T1000 (cell line): Measurements from ENCODE around the gene LPAR5.

Experiments used
- DNase-seq: peaks from one replicate; lab custom pipeline; 2025; ENCODE audit warnings: mixed read lengths; lab: John Stamatoyannopoulos, UW

Gene LPAR5

DNA sequence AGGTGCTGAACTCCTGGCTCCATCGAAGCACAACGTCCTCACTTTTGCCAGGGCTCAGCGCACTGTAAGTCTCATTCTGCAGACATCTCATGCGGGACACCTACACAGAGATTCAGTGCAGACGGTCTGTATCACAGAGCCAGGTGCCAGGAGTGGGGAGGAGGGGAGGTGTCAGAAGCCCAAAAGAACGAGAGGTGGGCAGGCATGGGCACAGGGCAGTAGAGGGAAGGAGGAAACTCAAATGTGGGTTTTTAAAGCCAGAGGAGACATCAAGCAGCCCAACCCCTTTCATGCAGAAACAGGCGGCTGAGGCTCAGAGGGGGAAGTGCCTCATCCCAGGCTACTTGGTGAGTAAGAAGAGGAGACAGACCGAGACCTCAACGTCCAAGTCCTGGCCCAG lies 2.5 kb upstream of the LPAR5 start:
- no peak for DNase-seq

DNA sequence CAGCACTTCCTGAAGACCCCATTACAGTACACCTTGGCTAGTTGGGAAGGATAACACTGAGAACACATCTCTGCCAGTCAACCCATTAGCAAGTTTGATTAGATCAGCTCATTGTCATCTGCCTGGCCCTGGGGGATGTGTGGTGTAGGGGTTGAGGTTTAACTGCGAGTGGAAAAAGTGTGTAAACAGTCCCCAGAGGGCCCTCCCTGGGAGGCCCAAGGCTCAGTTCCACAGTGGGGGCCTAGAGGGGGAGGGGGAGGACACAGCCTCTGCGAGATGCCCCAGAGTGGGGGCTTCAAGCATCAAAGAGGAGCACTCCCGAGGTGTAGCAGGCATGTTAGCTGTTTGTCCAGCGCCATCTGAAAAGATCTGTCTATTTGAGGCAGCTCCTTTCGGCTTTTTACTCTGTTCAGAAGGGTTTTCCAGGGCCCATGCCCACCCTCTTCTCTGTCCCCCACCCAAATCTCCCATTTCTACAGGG lies 344 bp downstream of the LPAR5 start:
- peak; percentile 36 for DNase-seq

DNA sequence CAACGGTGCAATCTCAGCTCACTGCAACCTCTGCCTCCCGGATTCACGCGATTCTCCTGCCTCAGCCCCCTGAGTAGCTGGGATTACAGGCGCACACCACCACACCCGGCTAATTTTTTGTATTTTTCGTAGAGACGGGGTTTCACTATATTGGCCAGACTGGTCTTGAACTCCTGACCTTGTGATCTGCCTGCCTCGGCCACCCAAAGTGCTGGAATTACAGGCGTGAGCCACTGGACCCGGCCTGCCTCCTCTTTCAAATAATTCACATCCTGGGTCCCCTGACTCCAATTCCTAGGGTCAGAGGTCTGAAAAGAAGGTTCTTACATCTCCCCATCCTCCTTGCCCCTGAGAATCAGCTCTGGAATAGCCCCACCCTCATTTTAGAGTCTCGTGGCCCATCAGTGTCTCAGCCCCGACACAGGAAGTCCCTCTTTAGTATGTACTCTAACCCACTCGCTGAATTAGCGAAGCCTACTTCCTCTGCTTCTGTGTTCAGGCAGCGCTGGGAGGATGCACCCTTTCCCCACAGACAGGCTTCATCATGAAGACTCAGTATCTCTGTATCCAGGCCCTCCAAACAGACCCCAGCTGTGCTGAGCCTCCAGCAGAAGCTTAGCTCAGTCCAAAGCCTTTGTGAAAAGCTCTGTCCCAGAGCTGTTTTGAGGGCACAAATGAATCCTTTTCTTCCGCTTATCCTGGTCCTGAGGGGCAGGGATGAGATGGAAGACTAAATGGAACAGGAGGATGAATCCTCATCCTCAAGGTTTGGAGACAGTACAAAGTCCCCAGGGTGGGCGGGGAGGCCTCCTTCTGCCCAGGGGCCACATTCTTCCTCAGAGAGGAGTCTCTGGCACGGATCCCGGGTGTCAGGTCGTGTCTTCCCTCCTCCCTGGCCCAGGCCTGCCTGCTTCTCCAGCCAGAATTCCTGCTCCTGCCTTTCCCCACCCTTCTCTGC lies 3.5 kb downstream of the LPAR5 start:
- no peak for DNase-seq

DNA sequence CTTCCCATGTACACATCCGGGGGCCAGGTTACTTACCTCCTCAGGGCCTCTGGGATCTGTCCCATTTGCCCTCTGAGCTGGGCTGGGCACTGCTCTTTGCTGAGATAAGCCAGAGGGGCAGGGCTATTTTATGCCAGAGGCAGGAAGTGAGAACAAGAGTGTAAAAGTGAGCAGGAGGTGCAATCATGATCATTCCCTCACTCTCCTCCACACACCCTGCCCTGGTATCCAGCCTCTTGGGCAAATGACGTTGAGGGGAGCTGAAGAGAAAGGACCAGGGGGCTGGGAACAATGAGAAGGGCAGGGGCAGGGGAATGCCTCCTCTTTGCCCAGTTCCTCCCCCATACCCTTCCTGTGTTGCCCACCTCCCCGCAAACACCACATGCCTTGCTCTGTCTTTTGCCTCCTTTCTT lies 4.2 kb downstream of the LPAR5 start:
- DNase-seq, result no peak

DNA sequence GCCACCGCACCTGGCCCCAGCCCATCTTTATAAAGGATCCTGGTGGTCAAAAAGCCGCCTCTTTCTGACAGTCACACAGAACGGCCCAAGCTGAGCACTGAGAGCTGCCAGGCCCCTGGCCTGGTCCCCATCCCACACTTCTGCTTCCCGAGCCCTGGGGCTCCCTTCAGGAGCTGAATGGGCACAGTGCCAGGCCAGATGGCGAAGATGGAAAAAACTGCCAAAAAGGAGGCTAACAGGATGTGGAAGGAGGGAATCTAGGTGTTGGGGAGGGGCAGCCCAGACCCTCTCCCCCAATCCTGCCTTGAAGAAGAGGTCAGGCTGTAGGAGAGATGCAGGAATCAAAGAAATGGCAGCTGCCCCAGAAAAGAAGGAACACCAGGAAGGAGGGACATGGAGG lies 5.0 kb downstream of the LPAR5 start:
- DNase-seq, result no peak

DNA sequence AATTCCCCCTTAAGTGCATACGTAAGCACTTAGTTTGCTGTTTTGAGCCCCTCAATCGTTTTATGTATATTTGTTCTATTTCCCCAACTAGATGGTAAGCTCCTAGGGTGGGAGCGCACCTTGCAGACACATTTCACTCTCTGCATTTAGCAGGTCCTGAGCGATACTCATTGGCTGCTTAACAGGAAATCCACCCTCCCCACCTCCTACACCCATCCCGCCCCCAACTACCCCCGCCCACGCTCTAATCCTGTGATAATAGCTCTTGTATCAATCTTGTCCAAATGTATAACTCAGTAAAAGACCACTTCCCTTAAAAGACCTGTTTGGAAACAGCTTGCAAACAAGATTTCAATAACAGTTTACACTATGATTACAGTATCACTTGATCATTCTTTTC lies 8.1 kb downstream of the LPAR5 start:
- no peak for DNase-seq

DNA sequence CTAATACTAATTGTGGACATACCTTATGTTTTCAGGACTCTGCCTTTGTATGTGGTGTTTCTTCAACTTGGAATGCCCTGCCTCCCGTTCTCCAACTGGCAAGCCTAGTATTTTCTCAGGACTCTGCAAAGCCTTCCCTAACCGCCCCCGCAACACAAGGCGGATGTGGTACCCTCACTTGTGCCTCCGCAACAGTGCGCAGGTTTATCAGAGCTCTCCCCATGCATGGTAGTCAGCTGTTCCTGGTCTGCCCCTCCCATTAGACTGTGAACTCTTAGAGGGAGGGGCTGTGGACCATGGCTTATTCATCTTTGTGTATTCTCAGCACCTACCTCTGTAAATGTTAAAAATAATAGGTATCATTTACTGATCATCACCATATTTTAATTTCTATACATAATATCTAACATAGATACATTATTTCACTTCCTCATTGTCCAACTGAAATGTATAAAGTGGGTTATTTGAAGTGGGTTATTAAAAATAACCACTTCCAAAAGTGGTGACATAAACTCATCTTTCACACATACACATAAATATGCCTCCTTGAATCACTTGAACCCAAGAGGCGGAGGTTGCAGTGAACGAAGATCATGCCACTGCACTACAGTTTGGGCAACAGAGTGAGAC lies 9.0 kb downstream of the LPAR5 start:
- DNase-seq, result no peak

DNA sequence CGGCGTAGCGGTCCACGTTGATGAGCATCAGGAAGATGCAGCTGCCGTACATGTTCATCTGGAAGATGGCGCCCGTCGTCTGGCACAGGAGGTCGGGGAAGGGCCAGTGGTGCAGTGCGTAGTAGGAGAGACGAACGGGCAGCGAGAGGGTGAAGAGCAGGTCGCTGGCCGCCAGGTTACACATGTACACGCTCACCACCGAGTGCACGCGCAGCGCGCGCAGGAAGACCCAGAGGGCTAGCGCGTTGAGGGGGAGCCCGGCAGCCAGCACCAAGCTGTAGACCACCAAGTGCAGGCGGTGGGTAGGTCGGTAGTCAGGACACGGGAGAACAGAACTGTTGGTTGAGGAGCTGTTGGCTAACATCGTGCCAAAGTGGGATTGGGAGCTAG lies 14.9 kb downstream of the LPAR5 start:
- DNase-seq, result no peak

DNA sequence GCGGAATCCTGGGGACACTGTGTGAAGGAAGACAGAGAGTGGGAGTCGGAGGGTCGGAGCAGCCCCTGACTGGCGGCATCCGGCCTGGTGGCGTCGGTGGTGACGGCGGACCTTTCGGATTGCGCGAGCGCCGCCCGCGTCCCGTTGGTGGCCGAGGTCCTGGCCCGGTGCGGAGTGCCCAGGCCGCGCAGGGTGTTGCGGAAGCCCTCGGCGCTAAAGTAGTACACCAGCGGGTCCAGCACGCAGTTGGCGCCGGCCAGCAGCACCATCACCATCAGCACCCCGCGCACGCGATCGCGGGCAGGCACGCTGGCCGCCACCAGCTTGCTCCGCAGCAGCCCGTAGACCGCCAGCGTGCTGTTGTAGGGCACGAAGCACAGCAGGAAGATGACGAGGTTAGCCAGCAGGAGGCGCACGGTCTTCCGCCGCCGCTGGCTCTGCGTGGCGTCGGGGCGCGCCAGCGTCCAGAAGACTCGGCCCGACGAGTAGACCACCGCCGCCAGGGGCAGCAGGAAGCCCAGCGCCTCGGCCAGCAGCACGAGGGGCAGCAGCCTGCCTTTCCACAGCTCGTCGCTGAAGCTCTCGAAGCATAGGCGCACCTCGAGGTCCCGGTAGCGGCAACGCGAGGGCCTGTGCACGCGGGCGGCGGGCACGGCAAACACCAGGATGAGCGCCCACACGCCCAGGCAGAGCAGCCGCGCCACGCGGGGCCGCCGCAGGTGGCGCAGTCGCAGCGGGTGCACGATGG lies 15.4 kb downstream of the LPAR5 start:
- no peak for DNase-seq

DNA sequence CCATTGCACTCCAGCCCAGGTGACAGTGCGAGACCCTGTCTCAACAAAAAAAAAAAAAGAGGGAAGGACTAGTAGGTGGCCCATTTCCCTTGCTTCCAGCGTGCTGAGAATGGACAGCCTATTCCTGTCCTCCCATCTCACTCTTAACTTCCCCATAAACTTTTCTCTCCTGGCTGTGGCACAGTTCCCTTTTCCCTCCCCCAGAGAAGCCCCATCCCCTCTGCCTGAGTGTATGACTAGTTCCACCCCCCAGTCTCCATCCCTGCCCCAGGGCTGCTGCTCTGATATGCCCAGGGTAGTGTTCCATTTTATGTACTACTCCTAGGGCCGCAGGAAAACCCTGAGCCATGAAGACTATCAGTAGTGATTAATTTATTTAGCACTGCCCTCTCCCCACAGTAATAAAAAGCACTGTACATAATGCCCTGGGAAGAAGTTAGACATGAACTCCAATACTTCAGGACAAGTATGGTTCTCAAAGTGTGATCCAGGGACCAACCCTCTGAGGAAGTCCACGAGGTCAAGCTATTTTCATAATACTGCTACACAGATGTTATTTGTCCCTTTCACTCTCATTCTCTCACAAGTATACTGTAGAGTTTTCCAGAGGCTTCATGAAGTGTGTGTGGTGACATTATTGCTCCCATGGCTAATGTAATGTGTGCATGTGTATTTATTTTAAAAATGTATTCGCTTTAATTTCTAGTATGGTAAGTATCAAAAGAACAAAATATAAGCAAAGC lies 17.1 kb downstream of the LPAR5 start:
- no peak for DNase-seq

DNA sequence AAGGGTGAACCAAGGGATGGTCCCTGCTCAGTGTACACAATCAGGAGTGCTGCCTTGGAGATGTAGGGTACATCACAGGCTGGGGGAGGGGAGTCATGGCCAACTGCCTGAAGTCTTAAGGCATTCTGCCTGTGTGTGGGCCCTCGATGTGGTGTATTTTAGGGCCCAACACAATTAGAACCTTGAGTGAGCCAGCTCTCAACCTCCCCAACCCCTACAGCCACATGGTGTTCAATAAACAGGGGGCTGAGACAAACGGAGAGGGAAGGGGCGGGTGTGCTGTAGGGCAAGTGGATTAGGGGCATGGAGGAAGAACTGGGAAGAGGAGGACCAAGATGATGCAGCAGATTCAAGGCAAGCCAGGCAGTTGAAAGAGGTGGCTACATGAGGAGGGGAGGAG lies 20.0 kb downstream of the LPAR5 start:
- no peak for DNase-seq

DNA sequence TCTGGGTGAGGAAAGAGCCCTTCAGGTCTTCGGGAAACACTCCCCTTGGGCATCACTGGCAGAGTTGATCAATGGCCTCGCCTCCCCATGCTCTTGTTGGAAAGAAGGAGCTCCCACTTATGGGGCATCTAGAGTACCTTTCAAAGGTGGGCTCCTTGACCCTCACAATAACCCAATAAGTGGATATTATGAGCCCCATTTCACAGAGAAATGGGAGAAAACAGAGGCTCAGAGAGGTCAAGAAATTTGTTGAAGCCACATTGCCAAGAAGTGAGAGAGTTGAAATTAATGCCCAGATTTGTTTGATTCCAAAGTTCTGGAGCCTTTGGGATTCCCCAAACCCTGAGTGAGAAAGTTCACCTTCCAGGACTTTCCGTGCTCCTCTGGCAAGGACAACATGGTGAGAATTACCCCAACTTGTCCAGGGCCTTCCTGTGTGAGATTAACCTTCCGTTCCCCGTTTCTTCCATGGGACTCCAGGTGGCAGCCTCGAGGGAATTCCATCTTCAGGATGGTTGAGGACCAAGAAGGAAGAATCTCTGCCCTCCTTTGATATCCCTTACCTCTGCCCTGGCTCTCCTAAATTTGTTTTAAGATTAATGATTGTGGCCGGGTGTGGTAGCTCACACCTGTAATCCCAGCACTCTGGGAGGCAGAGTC lies 21.1 kb downstream of the LPAR5 start:
- DNase-seq, result no peak

DNA sequence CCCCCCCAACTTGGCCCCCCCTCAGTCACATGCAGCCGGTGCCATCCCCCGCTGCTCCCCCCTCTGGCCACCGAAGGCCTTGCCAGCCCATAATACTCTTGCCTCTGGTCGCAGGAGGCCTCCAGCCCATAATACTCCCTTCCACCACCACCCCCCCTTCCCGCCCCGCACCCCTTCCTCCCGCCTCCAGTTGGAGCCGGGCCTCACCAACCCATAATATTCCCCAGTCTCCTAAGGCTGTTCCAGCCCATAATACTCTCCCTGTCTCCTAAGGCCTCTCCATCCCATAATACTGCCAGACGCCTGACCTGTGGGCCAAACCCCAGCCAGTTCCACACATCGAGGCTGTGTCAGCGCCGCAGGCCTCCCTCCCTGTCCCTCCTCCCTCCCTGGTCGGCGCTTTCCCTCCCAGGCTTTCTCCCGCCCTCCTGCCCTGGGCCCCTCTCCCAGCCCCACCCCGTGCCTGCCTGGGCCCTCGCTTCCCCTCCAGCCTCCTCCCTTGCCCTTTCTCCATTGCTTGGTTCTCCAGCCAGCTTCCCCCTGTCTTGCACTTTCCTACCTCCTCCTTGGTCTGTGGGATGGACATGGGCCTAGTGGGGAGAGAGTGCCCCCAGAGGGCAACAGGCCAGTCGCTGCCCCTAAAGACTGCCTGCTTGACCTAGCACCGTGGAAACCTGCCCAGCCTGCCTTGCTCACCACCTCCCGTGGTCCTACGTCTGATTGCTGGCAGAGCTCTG lies 21.8 kb downstream of the LPAR5 start:
- DNase-seq, result peak; percentile 90

DNA sequence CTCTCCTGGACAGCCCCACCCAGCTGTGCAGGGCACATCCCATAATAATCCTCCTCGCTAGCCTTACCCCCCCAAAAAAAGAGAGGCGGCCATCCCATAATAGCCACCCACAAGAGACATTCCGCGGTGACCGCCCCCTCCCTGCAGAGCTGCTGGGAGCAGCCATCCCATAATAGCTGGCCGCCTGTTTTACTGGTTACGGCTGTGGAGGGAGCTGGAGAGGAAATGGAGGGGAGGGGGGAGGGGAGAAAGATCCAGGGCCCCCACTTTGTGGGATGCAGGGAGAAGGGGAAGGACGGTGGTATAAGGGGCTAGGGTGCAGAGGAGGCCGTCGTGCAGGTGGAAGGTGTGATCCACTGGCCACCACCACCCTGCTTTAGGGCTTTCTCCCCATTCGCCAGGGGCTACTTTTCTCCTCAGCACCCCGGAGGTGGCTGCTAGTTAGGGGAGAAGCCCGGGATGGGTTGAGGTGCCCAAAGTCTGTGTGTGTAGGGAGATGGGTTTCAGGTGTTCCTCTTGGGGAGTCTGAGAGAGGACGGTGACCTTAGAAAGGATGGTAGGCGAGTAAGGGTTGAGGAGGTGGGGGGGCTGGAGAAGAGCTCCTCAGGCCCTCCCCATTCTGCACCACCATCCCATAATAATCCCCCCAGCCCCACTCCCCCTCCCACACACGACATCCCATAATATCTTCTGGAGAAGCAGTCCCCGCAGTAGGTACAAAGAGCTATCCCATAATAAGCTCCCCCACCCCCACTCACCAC lies 22.6 kb downstream of the LPAR5 start:
- DNase-seq, result peak; percentile 57

DNA sequence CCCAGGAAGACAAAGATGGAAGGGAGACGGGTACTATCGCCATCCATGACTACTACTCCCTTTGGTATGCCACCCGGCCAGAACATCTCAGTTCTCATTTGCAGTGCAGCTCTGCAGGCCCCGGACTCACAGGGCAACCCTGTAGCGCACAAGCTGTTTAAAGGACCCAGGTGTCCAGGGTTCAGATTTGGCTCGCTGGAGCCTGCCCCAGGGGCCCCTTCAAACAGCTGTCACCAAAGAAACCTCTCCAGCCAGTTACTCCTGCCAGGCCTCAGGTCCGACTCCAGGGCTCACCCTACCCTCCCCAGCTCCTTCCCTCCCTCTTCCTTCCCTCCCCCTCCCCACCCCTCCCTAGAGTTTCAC lies 23.1 kb downstream of the LPAR5 start:
- DNase-seq, result no peak

DNA sequence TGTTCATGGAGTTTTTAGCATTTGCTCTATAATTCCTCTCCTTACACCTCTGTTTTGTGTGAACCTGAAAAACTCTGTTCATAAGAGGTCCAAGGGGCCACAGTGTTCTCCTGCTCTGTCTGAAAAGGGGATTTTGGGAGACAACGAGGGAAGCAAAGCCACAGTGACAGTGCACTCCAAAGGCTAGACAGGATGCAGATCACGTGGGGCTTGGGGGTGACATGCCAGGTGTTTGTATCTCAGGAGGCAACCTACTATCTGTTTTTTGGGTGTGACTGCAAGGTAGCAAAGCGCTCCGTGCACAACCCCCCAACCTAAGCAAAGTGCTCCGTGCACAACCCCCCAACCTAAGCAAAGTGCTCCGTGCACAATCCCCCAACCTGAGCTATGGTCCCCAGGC lies 23.5 kb downstream of the LPAR5 start:
- DNase-seq, result no peak

DNA sequence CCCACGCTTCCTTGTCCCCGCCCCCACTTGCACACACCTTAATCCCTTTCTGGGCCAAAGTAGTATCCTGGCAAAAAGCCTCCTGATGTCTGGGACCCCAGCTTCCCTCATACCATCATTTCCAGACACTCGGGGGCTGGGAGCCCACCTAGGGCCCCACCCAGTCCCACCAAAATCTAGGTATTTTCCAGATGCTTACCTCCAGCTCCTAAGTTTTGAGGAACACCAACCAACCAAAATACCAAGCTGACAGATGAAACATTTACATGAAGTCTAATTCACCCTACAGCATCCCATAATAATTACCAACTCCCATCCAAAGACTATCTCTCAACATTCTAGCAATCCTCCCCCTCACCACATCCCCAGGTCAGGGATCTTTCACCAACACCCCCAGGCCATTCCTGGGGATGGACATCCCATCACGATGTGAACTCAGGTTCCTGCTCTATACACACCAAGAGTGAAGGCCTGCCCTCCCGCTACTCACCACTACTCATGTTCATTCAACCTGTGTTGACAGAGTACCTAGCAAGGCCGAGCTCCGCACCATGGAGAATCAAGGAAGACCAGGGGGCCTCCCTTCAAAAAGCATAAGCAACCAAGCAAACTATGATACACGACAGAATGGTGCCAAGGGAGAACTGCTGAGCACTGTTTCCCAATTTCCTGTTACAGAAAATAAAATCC lies 27.0 kb downstream of the LPAR5 start:
- DNase-seq, result no peak

DNA sequence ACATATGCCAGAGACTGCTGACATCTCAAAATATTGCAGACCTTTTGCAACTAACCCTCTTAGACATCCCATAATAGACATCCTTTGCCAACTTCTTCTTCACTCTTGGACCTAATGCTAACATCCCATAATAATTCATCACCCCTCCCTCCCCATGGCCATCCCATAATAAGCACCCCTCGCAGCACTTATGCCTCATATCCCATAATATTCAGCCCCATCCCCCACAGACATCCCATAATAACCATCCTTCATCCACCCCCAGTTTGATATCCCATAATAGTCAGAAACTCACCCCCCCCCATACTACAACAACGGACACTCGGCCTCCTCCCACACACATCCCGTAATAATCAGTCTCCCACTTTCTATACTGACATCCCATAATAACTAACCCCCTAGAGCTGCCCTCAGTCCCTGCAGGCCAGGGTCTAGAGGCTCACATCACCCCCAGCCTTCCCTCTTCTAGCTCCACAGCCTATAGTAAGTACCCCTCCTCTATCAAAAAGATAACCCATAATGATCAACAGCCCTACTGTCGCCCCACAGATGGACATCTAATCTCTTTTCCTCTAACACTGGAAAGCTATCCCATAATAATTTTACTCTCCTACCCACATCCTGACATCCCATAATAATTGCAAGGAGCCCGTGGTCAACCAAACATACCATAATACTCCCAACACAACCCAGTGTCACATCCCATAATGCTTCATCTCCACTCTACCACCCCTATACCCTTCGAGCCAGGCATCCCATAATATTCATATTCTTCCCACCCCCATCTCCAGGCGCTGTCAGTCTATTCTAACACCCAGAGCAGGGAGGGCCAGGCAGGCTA lies 27.8 kb downstream of the LPAR5 start:
- peak; percentile 50 for DNase-seq
